Stimulated activated CD4-positive, alpha-beta T cell treated with anti-CD3 and anti-CD28 coated beads, Interleukin-12 subunit alpha, Interleukin-12 subunit beta, amount 100 ng/mL, for 4 hours (primary cell): ENCODE data around the gene PXDC1.
"Not testable (repeated sequence)": the region's sequence is repeated elsewhere in the genome, so short reads cannot be mapped to it uniquely, and the experiment has no call there.

Experiments used
- DNase-seq: peaks from one replicate; pipeline ENCODE4 v3.0.0-alpha.2; 2020

PXDC1 gene

DNA sequence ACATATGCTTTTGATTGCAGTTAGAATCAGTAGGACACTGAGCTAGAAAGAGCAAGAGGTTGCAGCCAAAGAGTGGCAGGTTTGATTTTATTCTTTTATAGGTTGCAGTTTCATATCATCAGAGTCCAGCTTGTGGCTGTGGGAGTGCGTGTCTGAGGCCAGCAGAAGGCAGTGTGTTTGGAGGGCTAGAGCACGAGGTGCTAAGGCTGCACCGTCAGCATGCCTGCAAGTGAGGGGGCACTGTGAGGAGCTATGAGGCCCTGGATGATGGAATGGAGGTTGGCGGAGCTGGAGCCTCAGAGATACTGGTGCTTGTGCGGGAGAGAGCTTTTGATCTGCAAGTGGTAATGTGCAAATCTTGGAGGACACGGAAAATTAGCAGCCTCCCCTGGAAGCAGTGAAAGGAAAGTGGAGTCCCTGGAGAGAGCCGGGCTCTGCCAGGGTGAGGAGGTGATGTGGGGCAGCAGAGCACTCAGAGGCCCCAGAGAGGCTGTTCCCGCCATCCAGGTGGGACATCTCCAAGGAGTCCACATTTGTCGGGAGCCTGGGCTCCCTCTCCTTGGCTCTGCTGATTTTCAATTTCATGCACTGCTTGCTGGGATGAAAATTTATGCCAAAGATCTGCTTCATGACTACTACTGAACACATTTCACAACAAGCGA lies 43.6 kb downstream of the PXDC1 start:
- no peak for DNase-seq

DNA sequence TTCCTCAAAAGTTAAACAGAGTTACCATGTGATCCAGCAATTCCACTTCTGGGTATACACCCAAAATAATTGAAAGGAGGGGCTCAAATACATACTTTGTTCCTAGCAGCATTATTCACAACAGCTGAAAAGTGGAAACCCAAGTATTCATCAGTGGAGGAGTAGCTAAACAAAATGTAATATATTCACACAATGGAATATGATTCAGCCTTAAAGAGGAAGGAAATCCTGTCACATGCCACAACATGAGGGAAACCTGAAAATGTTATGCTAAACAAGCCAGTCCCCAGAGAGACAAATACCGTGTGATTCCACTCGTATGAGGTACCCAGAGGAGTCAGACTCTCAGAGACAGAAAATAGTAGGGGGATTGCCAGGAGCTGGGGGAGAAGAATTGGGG lies 44.5 kb downstream of the PXDC1 start:
- DNase-seq = no peak

DNA sequence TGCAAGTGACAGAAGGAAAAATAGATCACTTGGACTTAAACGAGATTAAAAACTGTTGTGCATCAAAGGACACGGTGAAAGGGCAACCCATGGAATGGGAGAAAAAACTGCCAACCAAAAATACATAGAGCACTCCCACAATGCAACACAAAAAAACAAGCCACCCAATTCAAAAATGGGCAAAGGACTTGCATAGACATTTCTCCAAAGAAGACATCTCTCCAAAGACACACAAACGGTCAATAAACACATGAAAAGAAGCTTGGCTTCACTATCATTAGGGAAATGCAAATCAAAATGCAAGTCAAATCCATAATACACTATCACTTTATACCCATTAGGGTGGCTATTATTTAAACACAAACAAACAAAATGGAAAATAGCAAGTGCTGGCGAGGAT lies 45.0 kb downstream of the PXDC1 start:
- no peak for DNase-seq

DNA sequence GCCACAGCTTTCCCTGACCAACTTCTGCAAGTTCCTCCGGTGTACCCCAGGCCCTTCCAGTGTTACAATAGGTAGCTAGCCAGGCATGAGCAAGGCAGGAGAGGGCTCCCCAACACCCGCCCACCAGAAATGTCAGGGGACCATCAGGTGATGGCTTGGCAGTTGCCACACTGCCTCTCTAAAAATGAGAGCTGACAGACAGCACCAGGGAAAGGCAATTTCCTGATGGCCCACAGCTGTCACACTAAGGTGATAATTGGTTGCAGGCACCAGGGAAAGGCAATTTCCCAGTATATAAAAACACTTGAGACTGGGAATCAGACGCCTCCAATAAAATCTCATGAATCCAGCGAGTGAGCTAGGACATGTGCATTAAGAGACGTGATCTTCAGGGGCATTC lies 49.9 kb downstream of the PXDC1 start:
- no peak for DNase-seq

DNA sequence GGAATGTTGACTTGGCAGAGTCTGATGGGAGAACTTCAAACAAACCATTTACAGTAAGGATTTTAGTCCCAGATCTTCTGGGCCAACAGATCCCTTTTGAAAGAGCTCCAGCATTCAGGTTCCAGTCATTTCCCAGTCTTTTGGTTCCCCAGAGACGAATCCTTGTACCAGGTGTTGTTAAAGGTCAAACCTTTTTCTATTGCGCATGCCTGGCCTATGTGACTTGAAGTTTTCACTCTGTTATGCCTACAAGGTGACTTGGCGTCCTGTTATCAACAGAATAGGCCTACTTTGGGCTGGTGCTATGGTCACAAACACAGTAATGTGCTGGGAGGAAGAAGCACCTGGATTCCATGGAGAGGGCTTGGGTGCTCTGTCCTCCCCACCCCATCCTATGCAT lies 52.3 kb downstream of the PXDC1 start:
- no peak for DNase-seq

DNA sequence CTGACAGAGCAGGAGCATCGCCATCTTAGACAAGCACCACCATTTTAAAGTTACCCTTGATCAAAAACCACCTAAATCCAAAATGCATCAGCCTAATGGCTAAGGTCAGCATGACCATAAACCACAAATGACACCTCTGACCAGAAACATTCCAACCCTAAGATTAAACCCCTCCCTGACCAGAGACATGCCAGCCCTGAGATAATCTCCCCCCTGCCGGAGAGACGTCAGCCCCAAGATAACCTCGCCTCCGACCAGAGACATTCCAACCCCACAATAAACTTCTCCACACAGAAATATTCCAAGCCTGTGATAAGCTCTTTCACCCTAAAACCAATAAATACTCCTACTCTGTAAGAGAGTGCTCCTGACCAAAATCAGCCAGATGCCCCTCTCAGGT lies 53.5 kb downstream of the PXDC1 start:
- no peak for DNase-seq

DNA sequence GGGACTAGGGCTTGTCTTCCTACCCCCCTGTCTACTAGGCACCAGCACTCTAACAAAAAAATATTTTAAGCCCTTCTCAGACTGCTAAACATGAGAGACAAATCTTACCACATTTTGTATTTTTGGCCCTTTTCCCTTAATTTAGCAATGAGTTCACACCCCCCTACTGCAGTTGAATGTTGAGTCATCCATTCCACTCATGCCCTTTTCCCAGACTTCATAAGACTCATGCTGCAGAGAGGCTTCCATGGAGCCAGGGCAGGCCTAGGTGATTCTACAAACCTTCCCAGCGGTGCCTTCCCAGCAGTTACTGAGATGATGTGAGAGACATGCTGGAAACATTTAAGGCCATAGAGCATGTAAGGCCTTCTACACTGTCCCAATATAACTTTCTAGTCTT lies 53.9 kb downstream of the PXDC1 start:
- DNase-seq = no peak

DNA sequence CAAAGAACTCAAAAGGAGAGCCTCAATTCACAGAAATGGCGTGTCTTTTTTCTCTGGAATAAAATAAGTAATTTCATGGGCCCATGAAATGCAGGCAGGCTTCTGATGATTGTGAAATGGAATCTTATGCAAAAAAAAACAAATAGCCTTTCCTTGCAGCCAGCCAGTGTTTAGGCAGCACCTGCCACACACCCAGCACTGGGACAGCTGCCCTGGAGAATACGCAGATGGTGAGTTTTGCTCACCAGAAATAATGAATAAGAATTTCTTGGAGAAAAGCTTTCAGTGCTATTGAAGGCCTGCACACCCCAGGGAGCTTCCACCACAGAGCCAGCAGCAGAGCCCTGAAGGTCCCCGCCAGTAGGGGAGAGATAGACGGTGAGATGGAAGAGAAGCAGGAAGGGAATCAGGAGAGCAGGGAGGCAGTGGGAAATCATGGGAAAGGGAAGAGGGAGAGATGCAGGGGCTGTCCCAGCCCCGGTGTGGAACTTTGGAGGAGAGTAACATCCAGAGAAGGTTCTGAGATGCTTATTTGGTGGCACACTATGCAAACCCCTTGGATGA lies 54.9 kb downstream of the PXDC1 start:
- no peak for DNase-seq

DNA sequence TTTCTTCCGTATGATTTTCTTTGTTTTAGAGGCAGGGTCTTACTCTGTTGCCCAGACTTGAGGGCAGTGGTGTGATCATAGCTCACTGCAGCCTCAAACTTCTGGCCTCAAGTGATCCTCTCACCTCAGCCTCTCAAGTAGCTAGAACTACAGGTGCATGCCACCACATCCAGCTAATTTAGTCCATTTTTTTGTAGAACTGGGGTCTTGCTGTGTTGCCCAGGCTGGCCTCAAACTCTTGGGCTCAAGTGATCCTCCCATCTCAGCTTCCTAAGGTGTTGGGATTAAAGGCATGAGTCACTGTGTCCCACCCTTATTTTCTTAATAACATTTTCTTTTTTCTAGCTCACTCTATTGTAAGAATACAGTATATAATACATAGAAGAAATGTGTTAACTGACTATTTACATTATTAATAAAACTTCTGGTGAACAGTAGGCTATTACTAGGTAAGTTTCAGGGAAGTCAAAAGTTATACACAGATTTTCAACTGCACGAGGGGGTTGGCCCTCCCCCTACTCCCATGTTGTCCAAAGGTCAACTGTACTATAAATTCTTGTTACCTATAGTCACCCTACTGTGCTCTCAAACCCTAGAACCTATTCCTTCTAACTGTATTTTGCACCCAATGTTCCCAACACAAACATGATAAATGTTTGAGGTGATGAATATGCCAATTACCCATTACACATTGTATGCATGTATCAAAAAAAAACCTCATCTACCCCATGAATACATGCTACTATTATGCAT lies 56.3 kb downstream of the PXDC1 start:
- DNase-seq = no peak

DNA sequence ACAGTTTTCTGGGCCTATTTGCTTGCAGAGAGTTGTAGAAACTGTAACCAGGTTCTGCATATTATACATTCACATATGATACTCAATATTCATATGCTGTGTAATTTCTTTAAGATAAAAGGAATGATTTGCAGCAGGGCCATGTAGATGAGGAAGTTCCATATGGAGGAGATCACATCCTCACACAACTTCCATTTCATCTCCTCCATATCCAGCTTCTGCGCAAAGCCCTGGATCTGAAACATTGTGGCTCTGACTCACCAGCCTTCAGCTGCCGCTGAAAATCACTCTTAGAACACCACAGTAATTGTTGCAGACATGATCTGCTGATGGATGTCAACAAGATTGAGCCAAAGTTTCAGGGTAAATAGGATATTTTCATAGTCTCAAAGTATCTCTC lies 57.7 kb downstream of the PXDC1 start:
- no peak for DNase-seq

DNA sequence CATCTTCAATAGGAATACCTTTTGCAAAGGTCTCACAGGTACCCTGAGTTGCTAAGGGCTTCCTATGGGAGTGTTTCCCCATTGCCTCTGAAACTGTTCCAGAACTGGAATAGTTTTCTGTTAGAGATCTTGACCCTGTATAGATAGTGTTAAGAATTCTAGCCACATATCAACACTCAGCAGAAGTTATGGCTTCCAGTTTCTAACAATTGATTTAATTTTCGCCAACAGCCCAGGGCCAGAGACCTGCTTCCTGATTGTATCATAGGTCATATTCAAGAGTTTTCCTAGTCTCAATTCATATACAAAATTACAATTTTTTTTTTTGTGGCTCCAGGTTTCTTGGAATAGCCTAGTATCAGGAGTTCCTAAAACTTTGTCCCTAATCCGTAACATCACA lies 61.0 kb downstream of the PXDC1 start:
- no peak for DNase-seq

DNA sequence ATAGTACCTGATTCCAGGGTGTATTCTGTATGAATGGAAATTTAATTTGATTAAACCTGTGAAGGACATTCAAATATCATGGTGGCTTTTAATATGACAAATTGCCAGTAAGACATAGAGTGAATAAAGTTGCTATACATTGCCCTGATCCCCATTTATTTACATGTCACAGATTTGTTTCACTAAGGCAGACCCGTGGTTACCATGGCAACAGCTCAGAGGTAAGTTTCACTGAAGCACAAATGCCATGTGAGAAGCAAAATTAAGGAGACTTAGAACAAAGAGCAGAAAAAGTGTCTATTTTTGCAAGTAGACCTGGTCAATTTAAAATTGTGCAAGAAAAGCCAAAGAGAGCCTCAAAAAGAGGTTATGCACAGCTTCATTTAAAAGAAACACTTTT lies 63.7 kb downstream of the PXDC1 start:
- no peak for DNase-seq

DNA sequence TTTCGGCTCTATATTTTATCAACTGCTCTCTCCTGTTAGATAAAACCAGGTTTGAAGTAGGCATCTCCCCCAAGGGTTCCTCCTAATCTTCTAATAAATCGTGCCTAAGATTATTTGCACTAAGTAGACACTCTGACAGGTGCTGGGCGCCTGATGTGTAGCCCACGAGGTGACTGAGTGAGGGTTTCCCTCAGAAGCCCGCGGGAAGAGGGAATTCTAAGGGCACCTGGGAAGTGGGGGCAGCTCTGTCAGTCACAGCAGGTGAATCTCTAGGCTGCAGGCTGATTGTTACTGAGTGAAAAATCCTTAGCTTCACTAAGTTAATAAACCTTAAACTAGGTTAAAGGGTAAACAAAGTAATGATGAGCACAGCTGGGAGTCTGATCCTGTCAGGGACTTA lies 68.2 kb downstream of the PXDC1 start:
- DNase-seq = no peak

DNA sequence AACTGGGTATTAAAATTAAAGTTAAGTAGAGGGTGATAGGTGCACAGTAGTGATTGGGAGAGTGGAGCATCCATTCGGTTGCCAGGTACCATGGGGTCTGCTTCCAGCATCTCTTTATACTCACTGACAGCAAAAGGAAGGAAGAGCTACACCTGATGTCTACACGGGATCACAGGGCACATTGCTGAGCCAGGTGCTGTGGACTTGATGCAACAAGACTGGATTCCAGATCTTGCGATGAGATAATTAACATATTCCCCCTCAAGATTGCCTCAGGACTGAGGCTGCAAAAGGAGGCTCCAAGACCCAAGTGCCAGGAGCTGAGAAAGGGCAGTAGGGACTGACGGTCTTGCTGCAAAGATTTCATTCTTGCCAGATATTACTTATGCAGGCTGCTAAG lies 72.6 kb downstream of the PXDC1 start:
- no peak for DNase-seq

DNA sequence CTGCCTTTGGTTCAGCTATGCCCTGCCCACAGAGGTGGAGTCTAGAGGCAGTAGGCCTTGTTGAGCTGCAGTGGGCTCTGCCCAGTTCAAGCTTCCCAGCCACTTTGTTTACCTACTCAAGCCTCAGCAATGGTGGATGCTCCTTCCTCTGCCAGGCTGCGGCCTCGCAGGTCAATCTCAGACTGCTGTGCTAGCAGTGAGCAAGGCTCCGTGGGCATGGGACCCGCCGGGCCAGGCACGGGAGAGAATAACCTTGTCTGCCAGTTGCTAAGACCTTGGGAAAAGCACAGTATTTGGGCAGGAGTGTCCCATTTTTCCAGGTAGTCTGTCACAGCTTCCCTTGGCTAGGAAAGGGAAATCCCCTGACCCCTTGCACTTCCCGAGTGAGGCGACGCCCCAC lies 73.8 kb downstream of the PXDC1 start:
- DNase-seq = not testable (repeated sequence)

DNA sequence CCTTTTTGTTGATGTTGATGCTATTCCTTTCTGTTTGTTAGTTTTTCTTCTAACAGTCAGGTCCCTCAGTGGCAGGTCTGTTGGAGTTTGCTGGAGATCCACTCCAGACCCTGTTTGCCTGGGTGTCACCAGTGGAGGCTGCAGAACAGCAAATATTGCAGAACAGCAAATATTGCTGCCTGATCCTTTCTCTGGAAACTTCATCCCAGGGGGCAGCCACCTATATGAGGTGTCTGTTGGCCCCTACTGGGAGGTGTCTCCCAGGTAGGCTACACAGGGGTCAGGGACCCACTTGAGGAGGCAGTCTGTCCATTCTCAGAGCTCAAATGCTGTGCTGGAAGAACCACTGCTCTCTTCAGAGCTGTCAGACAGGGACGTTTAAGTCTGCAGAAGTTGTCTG lies 74.2 kb downstream of the PXDC1 start:
- not testable (repeated sequence) for DNase-seq
